NCI-H748 treated with DMSO at 0.1 percent for 48 hours (cell line): ENCODE data around the gene UBR4.
"Not testable (repeated sequence)": the region's sequence is repeated elsewhere in the genome, so short reads cannot be mapped to it uniquely, and the experiment has no call there.

ENCODE experiments used
- DNase-seq: peaks from one replicate; lab custom pipeline; 2025; lab: John Stamatoyannopoulos, UW

UBR4 gene

GRCh38 chr1:19190468-19190867 lies 19.6 kb downstream of the UBR4 start:
- no peak for DNase-seq

- DNase-seq: no peak
Measured at GRCh38 chr1:19189270-19189669, 20.8 kb downstream of the UBR4 start.

GRCh38 chr1:19187852-19188251 lies 22.2 kb downstream of the UBR4 start:
- no peak for DNase-seq

- DNase-seq: no peak
Measured at GRCh38 chr1:19186001-19186400, 24.1 kb downstream of the UBR4 start.

- DNase-seq: no peak
Measured at GRCh38 chr1:19182223-19182622, 27.8 kb downstream of the UBR4 start.

GRCh38 chr1:19180265-19180657 lies 29.8 kb downstream of the UBR4 start:
- not testable (repeated sequence) for DNase-seq

- DNase-seq: no peak
Measured at GRCh38 chr1:19179597-19180264, 30.3 kb downstream of the UBR4 start.

GRCh38 chr1:19178734-19179398 lies 31.2 kb downstream of the UBR4 start:
- DNase-seq: no peak

GRCh38 chr1:19177811-19178210 lies 32.3 kb downstream of the UBR4 start:
- no peak for DNase-seq

GRCh38 chr1:19169642-19170041 lies 40.4 kb downstream of the UBR4 start:
- DNase-seq: no peak

- DNase-seq: no peak
Measured at GRCh38 chr1:19167140-19167539, 42.9 kb downstream of the UBR4 start.

GRCh38 chr1:19166066-19166465 lies 44.0 kb downstream of the UBR4 start:
- no peak for DNase-seq

- DNase-seq: no peak
Measured at GRCh38 chr1:19165501-19165900, 44.6 kb downstream of the UBR4 start.

GRCh38 chr1:19164274-19165015 lies 45.6 kb downstream of the UBR4 start:
- DNase-seq: no peak

GRCh38 chr1:19163261-19163660 lies 46.8 kb downstream of the UBR4 start:
- DNase-seq: no peak

GRCh38 chr1:19160831-19161230 lies 49.2 kb downstream of the UBR4 start:
- no peak for DNase-seq

- no peak for DNase-seq
Measured at GRCh38 chr1:19157653-19158052, 52.4 kb downstream of the UBR4 start.

- DNase-seq: no peak
Measured at GRCh38 chr1:19156676-19157075, 53.4 kb downstream of the UBR4 start.

- DNase-seq: peak; percentile 51
Measured at GRCh38 chr1:19154876-19155275, 55.2 kb downstream of the UBR4 start.

GRCh38 chr1:19153169-19153568 lies 56.9 kb downstream of the UBR4 start:
- DNase-seq: no peak

GRCh38 chr1:19151537-19151936 lies 58.5 kb downstream of the UBR4 start:
- no peak for DNase-seq

- DNase-seq: no peak
Measured at GRCh38 chr1:19149736-19150135, 60.3 kb downstream of the UBR4 start.

GRCh38 chr1:19140465-19140864 lies 69.6 kb downstream of the UBR4 start:
- no peak for DNase-seq
